GM21737 (cell line): Measurements from ENCODE around the gene BBS12.
A peak's percentile ranks its signal among the peaks of the same experiment; 100 is the strongest.

Experiments
- ATAC-seq: cut with Tn5 transposase; IDR thresholded peaks from one replicate; pipeline ENCODE4 v1.9.1; 2021; ENCODE audit warnings: mild to moderate bottlenecking, moderate library complexity; ENCODE audit not compliant: unreplicated experiment

The BBS12 gene

GRCh38 chr4:122712782-122713181, 19.7 kb upstream of the BBS12 start:
- ATAC-seq, result no peak

GRCh38 chr4:122715221-122715620, 17.3 kb upstream of the BBS12 start:
- ATAC-seq, result no peak

- ATAC-seq, result peak; percentile 82
Measured at GRCh38 chr4:122716825-122717448, 15.6 kb upstream of the BBS12 start.

- no peak for ATAC-seq
Measured at GRCh38 chr4:122718281-122718680, 14.2 kb upstream of the BBS12 start.

- no peak for ATAC-seq
Measured at GRCh38 chr4:122722256-122722655, 10.2 kb upstream of the BBS12 start.

GRCh38 chr4:122728856-122729255, 3.6 kb upstream of the BBS12 start:
- ATAC-seq, result no peak

GRCh38 chr4:122731676-122732075, 828 bp upstream of the BBS12 start:
- no peak for ATAC-seq

GRCh38 chr4:122733787-122734120, 1.2 kb downstream of the BBS12 start:
- ATAC-seq, result no peak

GRCh38 chr4:122739174-122739573, 6.7 kb downstream of the BBS12 start:
- no peak for ATAC-seq

GRCh38 chr4:122742933-122743829, 10.7 kb downstream of the BBS12 start:
- no peak for ATAC-seq

GRCh38 chr4:122744229-122744628, 11.7 kb downstream of the BBS12 start:
- ATAC-seq, result no peak

GRCh38 chr4:122746485-122746965, 14.0 kb downstream of the BBS12 start:
- no peak for ATAC-seq

GRCh38 chr4:122747068-122747467, 14.6 kb downstream of the BBS12 start:
- ATAC-seq, result no peak

GRCh38 chr4:122747883-122748282, 15.4 kb downstream of the BBS12 start:
- ATAC-seq, result no peak

GRCh38 chr4:122749704-122750454, 17.4 kb downstream of the BBS12 start:
- ATAC-seq, result no peak

- no peak for ATAC-seq
Measured at GRCh38 chr4:122755675-122756074, 23.2 kb downstream of the BBS12 start.

GRCh38 chr4:122758033-122758432, 25.5 kb downstream of the BBS12 start:
- ATAC-seq, result no peak

- ATAC-seq, result no peak
Measured at GRCh38 chr4:122759639-122760310, 27.3 kb downstream of the BBS12 start.

GRCh38 chr4:122762520-122762919, 30.0 kb downstream of the BBS12 start:
- ATAC-seq, result peak; percentile 44

- no peak for ATAC-seq
Measured at GRCh38 chr4:122762966-122763716, 30.6 kb downstream of the BBS12 start.
